Dendritic cell treated with granulocyte-macrophage colony-stimulating factor and Interleukin-4, amounts not matched to agents 40 ng/mL and 50 ng/mL, for 4 days (primary cell): ENCODE results near the gene EXOC4.

ENCODE experiments used
- H3K27ac Mint-ChIP-seq: one replicate; pipeline ENCODE4 v1.8.0; 2022; ENCODE audit warnings: mild to moderate bottlenecking, mixed read lengths
- H3K27me3 Mint-ChIP-seq: one replicate; pipeline ENCODE4 v1.8.0; 2022; ENCODE audit warnings: mild to moderate bottlenecking, mixed read lengths
- H3K36me3 Mint-ChIP-seq: one replicate; pipeline ENCODE4 v1.8.0; 2022; ENCODE audit warnings: low read depth, mixed read lengths
- H3K4me1 Mint-ChIP-seq: one replicate; pipeline ENCODE4 v1.8.0; 2022; ENCODE audit warnings: low read depth, mixed read lengths
- H3K4me3 Mint-ChIP-seq: one replicate; pipeline ENCODE4 v1.8.0; 2022; ENCODE audit warnings: mild to moderate bottlenecking, moderate library complexity, mixed read lengths
- H3K9me3 Mint-ChIP-seq: one replicate; pipeline ENCODE4 v1.8.0; 2022; ENCODE audit warnings: mixed read lengths
- intact Hi-C: fragments of 100-400 bp; cut with micrococcal nuclease; formaldehyde crosslinking; loops from one replicate; pipeline ENCODE4 v1.15.0; 2022

Gene EXOC4

GRCh38 chr7:133348250-133348649, 95.4 kb downstream of the EXOC4 start:
- Mint-ChIP-seq H3K4me1 (no peaks in the 10 kb centered on the region), H3K27ac (no peak overlapping the region), H3K36me3 (peaks cover 23% of the 10 kb centered on the region), H3K27me3 (no peaks in the 10 kb centered on the region), H3K4me3 (no peak overlapping the region), H3K9me3 (peaks cover 34% of the 10 kb centered on the region)
- intact Hi-C loops, result no loop called here

- Mint-ChIP-seq H3K27me3 (no peaks in the 10 kb centered on the region), H3K9me3 (peaks cover 42% of the 10 kb centered on the region), H3K4me1 (peaks cover 5% of the 10 kb centered on the region), H3K36me3 (peaks cover 25% of the 10 kb centered on the region), H3K27ac (no peak overlapping the region), H3K4me3 (no peak overlapping the region)
- intact Hi-C loops, result no loop called here
Observed at GRCh38 chr7:133349101-133349500, 96.2 kb downstream of the EXOC4 start.

GRCh38 chr7:133352430-133352829, 99.6 kb downstream of the EXOC4 start:
- Mint-ChIP-seq H3K27ac (no peak overlapping the region), H3K9me3 (peaks cover 46% of the 10 kb centered on the region), H3K27me3 (no peaks in the 10 kb centered on the region), H3K36me3 (peaks cover 31% of the 10 kb centered on the region), H3K4me3 (no peak overlapping the region), H3K4me1 (peaks cover 12% of the 10 kb centered on the region)
- intact Hi-C loops, result no loop called here

- Mint-ChIP-seq H3K4me1 (peaks cover 12% of the 10 kb centered on the region), H3K36me3 (peaks cover 36% of the 10 kb centered on the region), H3K4me3 (no peak overlapping the region), H3K27me3 (no peaks in the 10 kb centered on the region), H3K27ac (no peak overlapping the region), H3K9me3 (peaks cover 46% of the 10 kb centered on the region)
- intact Hi-C loops, result no loop called here
Observed at GRCh38 chr7:133353775-133354174, 100.9 kb downstream of the EXOC4 start.

GRCh38 chr7:133354546-133355324, 101.9 kb downstream of the EXOC4 start:
- Mint-ChIP-seq H3K9me3 (peaks cover 38% of the 10 kb centered on the region), H3K4me3 (no peak overlapping the region), H3K27ac (no peak overlapping the region), H3K36me3 (peaks cover 36% of the 10 kb centered on the region), H3K27me3 (no peaks in the 10 kb centered on the region), H3K4me1 (peaks cover 12% of the 10 kb centered on the region)
- intact Hi-C loops, result no loop called here

GRCh38 chr7:133355325-133355708, 102.4 kb downstream of the EXOC4 start:
- intact Hi-C loops, result no loop called here
- peaks cover 41% of the 10 kb centered on the region for H3K36me3 Mint-ChIP-seq
- H3K4me1 Mint-ChIP-seq, result peaks cover 12% of the 10 kb centered on the region
- no peak overlapping the region for H3K4me3 Mint-ChIP-seq
- peaks cover 32% of the 10 kb centered on the region for H3K9me3 Mint-ChIP-seq
- no peak overlapping the region for H3K27ac Mint-ChIP-seq
- H3K27me3 Mint-ChIP-seq, result no peaks in the 10 kb centered on the region

- Mint-ChIP-seq H3K9me3 (peaks cover 32% of the 10 kb centered on the region), H3K27me3 (no peaks in the 10 kb centered on the region), H3K36me3 (peaks cover 44% of the 10 kb centered on the region), H3K4me1 (peaks cover 12% of the 10 kb centered on the region), H3K4me3 (no peak overlapping the region), H3K27ac (no peak overlapping the region)
- intact Hi-C loops, result no loop called here
Observed at GRCh38 chr7:133355822-133356221, 102.9 kb downstream of the EXOC4 start.

GRCh38 chr7:133358708-133359107, 105.8 kb downstream of the EXOC4 start:
- peaks cover 34% of the 10 kb centered on the region for H3K36me3 Mint-ChIP-seq
- no peaks in the 10 kb centered on the region for H3K27me3 Mint-ChIP-seq
- no peak overlapping the region for H3K4me3 Mint-ChIP-seq
- peaks cover 12% of the 10 kb centered on the region for H3K4me1 Mint-ChIP-seq
- H3K9me3 Mint-ChIP-seq, result peaks cover 8% of the 10 kb centered on the region
- no peak overlapping the region for H3K27ac Mint-ChIP-seq
- intact Hi-C loops, result no loop called here

- H3K27ac Mint-ChIP-seq, result no peak overlapping the region
- intact Hi-C loops, result no loop called here
- H3K36me3 Mint-ChIP-seq, result peaks cover 31% of the 10 kb centered on the region
- peaks cover under 1% of the 10 kb centered on the region for H3K9me3 Mint-ChIP-seq
- peaks cover 4% of the 10 kb centered on the region for H3K4me1 Mint-ChIP-seq
- H3K4me3 Mint-ChIP-seq, result no peak overlapping the region
- H3K27me3 Mint-ChIP-seq, result no peaks in the 10 kb centered on the region
Observed at GRCh38 chr7:133359449-133359848, 106.6 kb downstream of the EXOC4 start.

- Mint-ChIP-seq H3K4me1 (no peaks in the 10 kb centered on the region), H3K27ac (no peak overlapping the region), H3K4me3 (no peak overlapping the region), H3K36me3 (peaks cover 31% of the 10 kb centered on the region), H3K27me3 (no peaks in the 10 kb centered on the region), H3K9me3 (no peaks in the 10 kb centered on the region)
- intact Hi-C loops, result no loop called here
Observed at GRCh38 chr7:133360201-133360600, 107.3 kb downstream of the EXOC4 start.

- Mint-ChIP-seq H3K4me1 (peaks cover 3% of the 10 kb centered on the region), H3K4me3 (no peak overlapping the region), H3K27ac (no peak overlapping the region), H3K36me3 (peaks cover 24% of the 10 kb centered on the region), H3K27me3 (no peaks in the 10 kb centered on the region), H3K9me3 (no peaks in the 10 kb centered on the region)
- intact Hi-C loops, result no loop called here
Observed at GRCh38 chr7:133361806-133362205, 108.9 kb downstream of the EXOC4 start.

GRCh38 chr7:133364959-133365690, 112.2 kb downstream of the EXOC4 start:
- H3K27ac Mint-ChIP-seq, result no peak overlapping the region
- no peak overlapping the region for H3K4me3 Mint-ChIP-seq
- H3K9me3 Mint-ChIP-seq, result no peaks in the 10 kb centered on the region
- no peaks in the 10 kb centered on the region for H3K27me3 Mint-ChIP-seq
- intact Hi-C loops, result no loop called here
- H3K36me3 Mint-ChIP-seq, result peaks cover 16% of the 10 kb centered on the region
- peaks cover 16% of the 10 kb centered on the region for H3K4me1 Mint-ChIP-seq

GRCh38 chr7:133365917-133366316, 113.0 kb downstream of the EXOC4 start:
- peaks cover 10% of the 10 kb centered on the region for H3K36me3 Mint-ChIP-seq
- H3K4me1 Mint-ChIP-seq, result peaks cover 16% of the 10 kb centered on the region
- no peak overlapping the region for H3K4me3 Mint-ChIP-seq
- no peaks in the 10 kb centered on the region for H3K27me3 Mint-ChIP-seq
- intact Hi-C loops, result no loop called here
- no peak overlapping the region for H3K27ac Mint-ChIP-seq
- no peaks in the 10 kb centered on the region for H3K9me3 Mint-ChIP-seq

GRCh38 chr7:133367561-133367960, 114.7 kb downstream of the EXOC4 start:
- H3K36me3 Mint-ChIP-seq, result no peaks in the 10 kb centered on the region
- H3K9me3 Mint-ChIP-seq, result no peaks in the 10 kb centered on the region
- intact Hi-C loops, result no loop called here
- no peaks in the 10 kb centered on the region for H3K27me3 Mint-ChIP-seq
- no peak overlapping the region for H3K4me3 Mint-ChIP-seq
- H3K4me1 Mint-ChIP-seq, result peaks cover 16% of the 10 kb centered on the region
- no peak overlapping the region for H3K27ac Mint-ChIP-seq
